Stimulated activated naive CD4-positive, alpha-beta T cell treated with Interleukin-2 at 50 U/mL for 16 hours (primary cell): ENCODE results near the gene SLC13A4.
"Not testable (repeated sequence)": the region's sequence is repeated elsewhere in the genome, so short reads cannot be mapped to it uniquely, and the experiment has no call there.

ENCODE experiments used
- DNase-seq: peaks from one replicate; lab custom pipeline; 2025; lab: John Stamatoyannopoulos, UW

SLC13A4 gene

DNA sequence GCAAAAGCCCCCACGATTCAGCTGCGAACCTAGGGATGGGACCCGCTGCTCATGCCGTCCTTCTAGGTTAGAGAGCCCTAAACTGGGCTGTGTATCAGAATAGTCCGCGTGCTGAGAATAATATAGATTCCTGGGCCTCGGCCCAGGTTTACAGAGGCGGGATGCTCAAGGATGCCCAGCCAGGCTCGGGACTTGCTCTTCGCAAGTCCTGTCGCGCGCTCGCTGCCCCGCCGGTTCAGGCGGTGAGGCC lies 65.9 kb downstream of the SLC13A4 start:
- no peak for DNase-seq

DNA sequence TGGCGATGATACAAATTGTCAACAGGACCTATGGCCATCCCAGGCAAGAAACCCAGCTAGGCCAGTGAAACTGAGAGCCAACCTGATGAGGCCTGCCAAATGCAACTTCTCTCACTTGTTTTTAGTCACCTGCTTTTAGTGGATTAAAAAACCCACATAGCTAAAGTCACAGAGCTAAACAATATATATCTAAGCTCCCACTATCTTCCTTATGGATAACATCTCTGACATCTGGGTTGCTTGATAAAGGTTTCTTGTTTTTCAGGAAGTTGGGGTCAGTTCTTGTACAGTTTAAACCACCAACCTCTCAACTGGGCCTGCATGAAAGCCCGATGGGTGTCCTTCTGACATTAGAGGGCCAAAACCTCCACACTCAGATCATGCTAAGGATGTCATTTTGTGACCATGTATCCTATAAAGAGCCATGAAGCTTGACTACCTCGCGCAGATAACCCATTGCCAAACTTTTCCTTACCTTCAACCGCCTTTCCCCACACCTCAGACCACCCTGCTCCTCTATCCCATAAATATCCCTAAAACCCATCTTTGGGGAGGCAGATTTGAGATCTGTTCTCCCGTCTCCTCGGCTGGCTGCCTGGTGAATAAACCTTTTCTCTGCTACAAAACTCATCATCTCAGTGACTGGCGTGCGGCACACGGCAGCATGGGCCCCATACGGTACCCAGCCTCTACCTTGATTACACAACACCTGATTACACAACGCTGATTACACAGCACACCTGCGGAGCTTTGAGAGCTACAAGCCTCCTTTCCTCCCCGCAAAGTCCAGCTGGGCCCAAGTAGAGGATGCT lies 66.5 kb downstream of the SLC13A4 start:
- DNase-seq, result no peak

DNA sequence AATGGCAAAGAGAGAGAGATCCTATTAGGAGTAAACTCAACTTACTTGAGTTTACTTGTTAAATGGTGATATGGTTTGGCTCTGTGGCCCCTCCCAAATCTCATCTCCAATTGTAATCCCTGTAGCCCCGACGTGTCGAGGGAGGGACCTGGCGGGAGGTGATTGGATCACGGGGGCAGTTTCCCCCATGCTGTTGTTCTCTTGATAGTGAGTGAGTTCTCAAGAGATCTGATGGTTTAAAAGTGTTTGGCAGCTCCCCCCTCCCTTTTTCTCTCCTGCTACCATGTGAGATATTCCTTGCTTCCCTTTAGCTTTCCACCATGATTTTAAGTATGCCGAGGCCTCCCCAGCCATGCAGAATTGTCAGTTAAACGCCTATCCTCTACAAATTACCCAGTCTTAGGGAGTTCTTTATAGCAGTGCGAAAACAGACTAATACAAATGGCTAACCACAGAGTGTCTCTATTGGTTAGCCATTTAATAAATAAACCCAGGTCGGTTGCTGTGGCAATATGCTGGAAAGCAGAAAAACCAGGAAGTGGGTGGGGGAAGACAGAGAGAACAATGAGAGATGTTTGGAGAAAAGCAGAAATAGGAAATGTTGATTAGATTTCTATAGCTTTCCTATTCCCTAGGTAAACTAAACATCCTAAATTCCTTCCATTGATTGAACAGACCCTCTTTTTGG lies 68.7 kb downstream of the SLC13A4 start:
- DNase-seq, result no peak

DNA sequence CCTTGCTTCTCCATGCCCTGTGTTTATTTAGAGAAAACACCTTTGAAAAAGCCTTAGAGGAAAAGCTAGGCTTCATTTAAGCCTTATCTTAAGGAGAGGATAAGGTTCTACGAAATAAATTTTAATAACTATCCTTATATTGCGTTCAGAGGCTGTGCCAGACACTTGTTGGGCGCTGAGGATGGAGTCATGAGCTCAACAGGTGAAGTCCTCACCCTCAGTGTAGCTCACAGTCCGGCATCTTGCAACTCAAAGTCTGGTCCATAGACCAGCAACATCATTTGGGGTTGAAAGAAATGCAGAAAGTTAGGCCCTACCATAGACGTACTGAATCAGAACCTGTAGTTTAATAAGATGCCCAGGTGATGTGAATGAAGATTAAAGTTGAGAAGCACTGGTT lies 69.4 kb downstream of the SLC13A4 start:
- DNase-seq, result no peak

DNA sequence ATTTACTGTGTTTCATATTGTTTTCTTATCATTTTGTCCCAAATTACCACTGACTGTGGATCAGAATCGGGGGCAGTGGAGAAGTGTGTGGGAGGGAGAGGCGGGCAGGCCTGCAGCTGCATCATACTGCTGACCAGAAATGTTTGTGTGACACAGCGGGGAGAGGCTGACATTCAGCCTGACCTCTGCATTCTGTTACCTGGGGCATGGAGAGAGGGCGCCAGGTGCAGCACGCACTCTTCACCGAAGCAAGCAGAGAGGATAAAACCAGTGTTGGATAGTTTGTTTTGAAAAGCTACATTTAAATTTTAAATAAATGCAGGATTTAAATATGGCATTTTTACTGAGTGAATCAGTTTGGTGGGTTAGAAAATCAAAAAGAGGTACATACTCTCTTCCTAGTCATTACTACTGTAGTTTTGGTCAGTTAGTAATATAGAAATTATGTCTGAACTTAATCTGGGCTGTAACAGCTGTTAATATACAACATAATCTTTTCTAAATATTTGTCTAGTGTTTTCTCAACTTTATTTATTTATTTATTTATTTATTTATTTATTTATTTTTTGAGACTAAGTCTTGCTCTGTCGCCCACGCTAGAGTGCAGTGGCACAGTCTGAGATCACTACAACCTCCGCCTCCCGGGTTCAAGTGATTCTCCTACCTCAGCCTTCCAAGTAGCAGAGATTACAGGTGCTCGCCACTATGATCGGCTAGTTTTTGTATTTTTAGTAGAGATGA lies 74.5 kb downstream of the SLC13A4 start:
- DNase-seq, result no peak

DNA sequence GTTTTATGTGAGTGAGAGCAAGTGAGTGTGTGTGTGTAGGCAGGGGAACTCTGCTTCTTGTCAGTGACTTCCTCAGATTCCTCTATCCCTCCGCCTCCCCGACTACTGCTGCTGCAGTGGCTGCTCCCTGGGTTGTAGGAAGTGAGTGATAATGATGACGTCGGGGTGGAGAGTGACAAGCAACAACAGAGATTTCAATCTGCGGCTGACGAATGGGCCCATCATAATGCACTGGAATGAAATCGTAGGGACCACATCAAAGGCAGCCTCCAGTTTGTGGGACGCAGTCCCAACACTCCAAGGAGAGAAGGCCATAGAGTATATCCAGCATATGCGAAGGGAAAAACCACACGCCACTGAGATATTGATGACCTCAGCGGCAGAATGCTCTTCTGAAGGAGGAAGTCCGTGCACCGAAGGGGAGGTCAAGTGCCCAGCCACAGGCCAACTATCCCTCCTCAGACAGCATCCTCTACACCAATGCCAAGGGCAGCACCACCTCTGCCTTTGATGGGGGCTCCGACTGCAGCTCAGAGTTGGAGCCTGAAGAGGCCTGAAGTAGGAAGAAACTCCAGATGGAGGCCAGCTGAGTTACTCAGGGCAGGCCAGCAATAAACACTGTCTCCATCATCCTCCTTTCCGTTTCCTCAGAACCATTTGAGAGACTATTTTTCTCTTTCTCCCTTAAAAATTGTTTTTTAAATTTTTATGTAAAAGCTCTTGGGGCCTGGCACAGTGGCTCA lies 77.0 kb downstream of the SLC13A4 start:
- no peak for DNase-seq

DNA sequence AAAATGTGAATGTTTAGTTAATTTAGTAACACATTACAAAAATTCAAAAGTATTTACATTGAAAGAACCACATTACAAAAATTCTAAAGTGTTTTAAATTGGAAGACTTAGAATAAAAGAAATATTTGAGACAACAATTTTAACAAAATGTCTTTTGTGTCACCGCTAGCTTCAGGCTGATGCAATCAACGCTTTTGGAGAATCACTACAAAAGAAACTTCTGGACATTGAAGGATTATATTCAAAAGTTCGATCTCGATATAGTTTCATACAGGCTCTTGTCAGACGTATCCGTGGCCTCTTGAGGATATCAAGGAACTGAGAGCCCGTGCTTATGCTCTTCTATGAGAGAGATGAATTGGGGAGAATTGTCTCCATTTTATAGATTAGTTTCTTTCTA lies 79.8 kb downstream of the SLC13A4 start:
- DNase-seq, result no peak

DNA sequence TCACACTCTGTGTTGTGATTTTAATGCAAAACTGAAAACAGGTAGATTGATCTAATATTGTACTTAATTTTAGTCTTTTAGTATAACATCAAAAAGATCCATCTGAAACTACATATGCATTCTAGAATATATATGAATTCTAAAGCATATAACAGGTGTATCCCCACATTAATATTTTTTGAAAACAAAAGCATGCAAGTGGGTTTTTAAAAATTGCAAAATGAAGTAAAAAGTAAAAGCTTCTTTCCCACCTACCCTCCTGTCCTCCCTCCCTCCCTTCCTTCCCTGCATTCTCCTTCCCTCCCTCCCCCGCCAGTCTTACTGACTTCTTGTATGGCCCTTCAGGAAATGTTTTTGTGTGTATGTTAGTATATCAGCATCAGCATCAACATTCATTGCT lies 80.2 kb downstream of the SLC13A4 start:
- DNase-seq, result no peak

DNA sequence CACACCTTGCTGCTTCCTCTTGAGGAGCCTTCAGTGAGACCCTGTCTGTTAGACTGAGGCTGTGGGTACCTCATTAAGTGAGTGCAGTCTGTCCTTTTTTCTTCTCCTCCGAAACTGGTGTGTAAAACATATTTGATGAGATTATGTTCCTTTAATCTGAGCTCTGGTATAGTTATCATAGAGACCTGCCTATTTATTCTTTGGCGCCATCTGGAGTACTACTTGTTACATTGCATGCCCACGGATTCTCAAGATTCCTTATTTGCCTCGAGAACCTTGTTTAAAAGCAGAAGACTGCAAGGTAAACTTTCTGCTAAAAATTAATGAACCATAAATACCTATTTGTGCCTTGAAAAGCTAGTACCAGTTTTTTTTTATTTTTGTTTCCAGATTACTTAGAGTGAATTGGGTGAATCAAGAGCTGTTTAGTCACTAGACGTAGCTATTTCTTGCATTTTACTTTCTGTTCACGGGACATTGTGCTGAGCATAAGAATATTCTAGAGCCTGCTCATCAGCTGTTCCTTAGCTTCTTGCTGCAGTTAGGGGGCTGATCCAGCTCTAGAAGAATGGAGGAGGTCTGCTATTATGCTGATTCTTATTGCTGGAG lies 82.6 kb downstream of the SLC13A4 start:
- DNase-seq, result no peak

DNA sequence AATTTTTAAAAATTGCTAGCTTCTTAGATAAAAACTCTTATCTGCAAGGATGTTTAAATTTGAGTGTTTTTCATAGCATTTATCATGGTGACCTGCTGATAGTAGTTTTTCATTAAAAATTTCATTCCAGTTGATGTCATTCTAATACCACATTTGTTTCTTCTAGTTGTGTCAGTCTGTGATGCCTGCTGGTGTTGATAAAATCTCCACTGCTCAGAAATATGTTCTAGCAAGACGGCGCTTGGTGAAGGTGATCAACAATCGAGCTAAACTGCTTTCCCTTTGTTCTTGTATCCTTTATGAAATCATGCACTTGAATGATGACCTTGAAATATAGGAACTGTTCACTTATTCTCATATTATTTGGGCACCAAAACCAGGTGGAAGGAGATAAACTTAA lies 83.3 kb downstream of the SLC13A4 start:
- no peak for DNase-seq

DNA sequence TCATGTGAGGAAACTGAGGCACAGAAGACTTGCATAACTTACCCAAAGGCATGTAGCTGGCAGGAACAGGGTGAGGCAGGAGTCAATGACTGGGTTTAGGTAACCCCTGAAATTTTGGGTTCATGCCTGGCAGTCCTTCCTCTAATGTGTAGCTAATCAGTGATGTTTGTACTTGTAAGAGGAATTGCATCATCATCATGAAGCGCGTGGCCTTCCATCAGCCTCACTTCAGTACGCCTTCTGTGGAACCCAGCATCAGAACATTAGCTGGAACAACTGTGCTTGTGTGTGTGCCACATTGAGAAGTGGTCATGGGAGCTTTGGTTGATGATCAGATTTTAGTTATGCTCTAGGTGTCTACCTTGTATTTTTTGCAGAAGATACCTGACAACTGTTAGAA lies 83.8 kb downstream of the SLC13A4 start:
- DNase-seq, result no peak

DNA sequence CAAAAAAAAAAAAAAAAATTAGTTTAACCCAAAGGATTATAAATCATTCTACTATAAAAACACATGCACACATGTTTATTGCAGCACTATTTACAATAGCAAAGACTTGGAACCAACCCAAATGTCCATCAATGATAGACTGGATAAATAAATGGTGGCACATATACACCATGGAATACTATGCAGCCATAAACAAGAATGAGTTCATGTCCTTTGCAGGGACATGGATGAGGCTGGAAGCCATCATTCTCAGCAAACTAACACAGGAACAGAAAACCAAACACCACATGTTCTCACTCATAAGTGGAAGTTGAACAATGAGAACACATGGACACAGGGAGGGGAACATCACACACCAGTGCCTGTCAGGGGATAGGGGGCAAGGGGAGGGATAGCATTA lies 88.3 kb downstream of the SLC13A4 start:
- not testable (repeated sequence) for DNase-seq

DNA sequence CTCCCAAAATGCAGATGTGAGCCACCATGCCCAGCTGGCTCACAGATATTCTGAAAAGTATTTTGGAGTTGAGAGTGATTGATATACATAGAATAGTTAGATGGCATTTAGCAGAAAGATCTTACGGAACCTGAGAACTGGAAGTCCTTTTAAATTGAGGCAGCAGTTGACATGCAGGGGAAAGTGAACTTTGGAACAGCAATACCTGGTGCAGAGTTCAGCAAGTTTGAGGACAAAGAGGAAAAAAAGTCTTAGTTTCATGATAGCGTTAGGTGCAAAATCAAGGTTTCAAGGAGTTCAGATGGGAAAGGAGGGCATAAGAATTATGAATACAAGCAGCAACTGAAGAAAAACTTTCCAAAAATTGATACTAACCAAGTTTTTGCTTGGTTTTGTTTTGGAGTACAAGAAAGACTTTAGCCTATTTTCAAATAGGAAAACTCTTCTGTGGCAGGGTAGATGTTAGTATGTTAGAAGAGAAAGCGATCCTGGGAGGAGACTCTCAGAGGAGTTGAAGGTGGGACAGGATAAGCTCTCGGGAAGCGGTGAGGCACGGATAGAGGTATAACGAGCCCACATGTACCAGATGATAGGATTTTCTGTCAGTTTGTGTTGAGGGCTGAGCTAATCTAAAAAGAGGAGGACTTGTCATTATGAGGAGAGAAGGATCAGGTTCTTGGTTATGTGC lies 93.7 kb downstream of the SLC13A4 start:
- DNase-seq, result no peak
